ENCODE measurements around the gene HSPA5. TPM values are rescaled to one million over a fixed set of nuclear protein-coding genes. Genes with fewer than 3 reads are reported as not detected.

HSPA5 gene
- total RNA-seq, 1 donor from 2014 or later = 44.2 TPM

DNA sequence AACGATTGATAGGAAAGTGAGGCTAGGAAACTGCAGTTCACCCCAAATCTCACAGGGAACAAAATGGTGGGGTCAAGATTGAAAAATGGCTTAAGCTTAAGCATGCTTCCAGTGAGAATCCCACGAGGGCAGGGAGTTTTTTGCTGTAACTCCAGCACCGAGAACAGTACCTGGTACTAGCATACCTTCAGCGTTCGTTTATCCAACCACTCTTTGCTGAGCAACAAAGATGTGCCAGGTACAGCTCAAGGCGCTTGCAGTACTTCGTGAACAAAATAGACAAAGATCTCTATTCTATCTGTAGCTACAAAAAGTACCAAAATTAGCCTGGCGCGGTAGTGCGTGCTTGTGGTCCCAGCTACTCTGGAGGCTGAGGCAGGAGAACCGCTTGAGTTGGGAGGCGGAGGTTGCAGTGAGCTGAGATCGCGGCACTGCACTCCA, 50.8 kb downstream of the HSPA5 start:
- H3K27ac ChIP-seq = peak overlapping the region; percentile 26
- peaks cover 42% of the 10 kb centered on the region for H3K79me2 ChIP-seq (ENCODE audit: low read depth)
- Mint-ChIP-seq H3K9me3 (no peaks in the 10 kb centered on the region), H3K27ac (peak overlapping the region; percentile 96), H3K4me1 (peaks cover 19% of the 10 kb centered on the region), H3K36me3 (no peaks in the 10 kb centered on the region), H3K4me3 (peak overlapping the region; percentile 96), H3K27me3 (ENCODE audit: insufficient read depth, low read depth) (peaks cover 2% of the 10 kb centered on the region)
- peak overlapping the region; percentile 82 for H3K4me2 ChIP-seq
- no peaks in the 10 kb centered on the region for H3K27me3 ChIP-seq
- peak; percentile 19 for DNase-seq (ENCODE audit: low spot score)
- peak overlapping the region; percentile 84 for H3K4me3 ChIP-seq
- peaks cover 20% of the 10 kb centered on the region for H4K20me1 ChIP-seq (ENCODE audit: low read depth)
- peaks cover 4% of the 10 kb centered on the region for H3K4me1 ChIP-seq
- no peaks in the 10 kb centered on the region for H3K36me3 ChIP-seq
- peak overlapping the region; percentile 58 for H3K9ac ChIP-seq
- H3F3A ChIP-seq (ENCODE audit: low read depth) = no peaks in the 10 kb centered on the region
- no peaks in the 10 kb centered on the region for H3K9me3 ChIP-seq (ENCODE audit: low read depth)
- no peak for TF ChIP-seq EZH2 (IDR thresholded peaks at IDR 0.05)
- TF ChIP-seq, protein P1, sequence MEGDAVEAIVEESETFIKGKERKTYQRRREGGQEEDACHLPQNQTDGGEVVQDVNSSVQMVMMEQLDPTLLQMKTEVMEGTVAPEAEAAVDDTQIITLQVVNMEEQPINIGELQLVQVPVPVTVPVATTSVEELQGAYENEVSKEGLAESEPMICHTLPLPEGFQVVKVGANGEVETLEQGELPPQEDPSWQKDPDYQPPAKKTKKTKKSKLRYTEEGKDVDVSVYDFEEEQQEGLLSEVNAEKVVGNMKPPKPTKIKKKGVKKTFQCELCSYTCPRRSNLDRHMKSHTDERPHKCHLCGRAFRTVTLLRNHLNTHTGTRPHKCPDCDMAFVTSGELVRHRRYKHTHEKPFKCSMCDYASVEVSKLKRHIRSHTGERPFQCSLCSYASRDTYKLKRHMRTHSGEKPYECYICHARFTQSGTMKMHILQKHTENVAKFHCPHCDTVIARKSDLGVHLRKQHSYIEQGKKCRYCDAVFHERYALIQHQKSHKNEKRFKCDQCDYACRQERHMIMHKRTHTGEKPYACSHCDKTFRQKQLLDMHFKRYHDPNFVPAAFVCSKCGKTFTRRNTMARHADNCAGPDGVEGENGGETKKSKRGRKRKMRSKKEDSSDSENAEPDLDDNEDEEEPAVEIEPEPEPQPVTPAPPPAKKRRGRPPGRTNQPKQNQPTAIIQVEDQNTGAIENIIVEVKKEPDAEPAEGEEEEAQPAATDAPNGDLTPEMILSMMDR (IDR thresholded peaks at IDR 0.05) = no peak
- TF ChIP-seq EZH2phosphoT487 (IDR thresholded peaks at IDR 0.05) = no peak
- peak overlapping the region; percentile 55 for H2AFZ ChIP-seq (replicated peaks)

GRCh38 chr9:125189361-125190289, 51.5 kb downstream of the HSPA5 start, which contains the start of gene PPP6C:
TSS of gene PPP6C (minus strand) at chr9:125189803. CDS start at chr9:125189718, 85 bp downstream.
- Mint-ChIP-seq H3K36me3 (no peaks in the 10 kb centered on the region), H3K4me3 (peak within 1 kb of the TSS; percentile 96), H3K4me1 (peaks cover 19% of the 10 kb centered on the region), H3K27ac (peak within 1 kb of the TSS; percentile 96), H3K27me3 (ENCODE audit: insufficient read depth, low read depth) (peaks cover 2% of the 10 kb centered on the region), H3K9me3 (no peaks in the 10 kb centered on the region)
- DNase-seq (ENCODE audit: low spot score) = peak; percentile 99
- Histone ChIP-seq H3K4me1 (peaks cover 4% of the 10 kb centered on the region), H3K4me2 (peak within 1 kb of the TSS; percentile 82), H3K4me3 (peak within 1 kb of the TSS; percentile 84), H3K9ac (peak within 1 kb of the TSS; percentile 93), H3K36me3 (no peaks in the 10 kb centered on the region), H3F3A (ENCODE audit: low read depth) (no peaks in the 10 kb centered on the region), H3K9me3 (ENCODE audit: low read depth) (no peaks in the 10 kb centered on the region), H3K27me3 (no peaks in the 10 kb centered on the region), H2AFZ (replicated peaks) (peak within 1 kb of the TSS; percentile 87), H3K79me2 (ENCODE audit: low read depth) (peaks cover 49% of the 10 kb centered on the region), H4K20me1 (ENCODE audit: low read depth) (peaks cover 23% of the 10 kb centered on the region), H3K27ac (peak within 1 kb of the TSS; percentile 84)
- TF ChIP-seq EZH2phosphoT487 (IDR thresholded peaks at IDR 0.05) = no peak
- TF ChIP-seq, protein P1 (IDR thresholded peaks at IDR 0.05) = peak; percentile 66

- Histone ChIP-seq H4K20me1 (ENCODE audit: low read depth) (peaks cover 30% of the 10 kb centered on the region), H3K9me3 (ENCODE audit: low read depth) (no peaks in the 10 kb centered on the region), H2AFZ (replicated peaks) (peak overlapping the region; percentile 87), H3K4me1 (peaks cover 4% of the 10 kb centered on the region), H3K4me2 (peak overlapping the region; percentile 79), H3K27ac (peak overlapping the region; percentile 84), H3K36me3 (no peaks in the 10 kb centered on the region), H3K27me3 (no peaks in the 10 kb centered on the region), H3K9ac (peak overlapping the region; percentile 93), H3K79me2 (ENCODE audit: low read depth) (peaks cover 56% of the 10 kb centered on the region), H3K4me3 (peak overlapping the region; percentile 84), H3F3A (ENCODE audit: low read depth) (no peaks in the 10 kb centered on the region)
- no peak for TF ChIP-seq EZH2 (IDR thresholded peaks at IDR 0.05)
- no peak for TF ChIP-seq EZH2phosphoT487 (IDR thresholded peaks at IDR 0.05)
- TF ChIP-seq, protein P1 (IDR thresholded peaks at IDR 0.05) = no peak
- H3K36me3 Mint-ChIP-seq = no peaks in the 10 kb centered on the region
- peak; percentile 61 for DNase-seq (ENCODE audit: low spot score)
- peak overlapping the region; percentile 69 for H3K27ac Mint-ChIP-seq
- peak overlapping the region; percentile 96 for H3K4me3 Mint-ChIP-seq
- peaks cover 2% of the 10 kb centered on the region for H3K27me3 Mint-ChIP-seq (ENCODE audit: insufficient read depth, low read depth)
- H3K9me3 Mint-ChIP-seq = no peaks in the 10 kb centered on the region
- H3K4me1 Mint-ChIP-seq = peaks cover 19% of the 10 kb centered on the region
Observed at GRCh38 chr9:125189011-125189360, 52.2 kb downstream of the HSPA5 start.

Small RNAs within 50 kb of the gene (small RNA-seq; reads per million reads assigned to genes)
- not detected for gene AL354710.1

Other genes with a start within 250 kb of the HSPA5 start
- 24.1 and 30.2 TPM in 2 replicates for gene SCAI, start 97.8 kb downstream of the HSPA5 start, total RNA-seq (ENCODE audit: low replicate concordance)
- gene PPP6C, start 51.5 kb downstream of the HSPA5 start, total RNA-seq (ENCODE audit: low replicate concordance) = 41.7 and 61.7 TPM in 2 replicates
- gene RABEPK, start 40.8 kb downstream of the HSPA5 start, total RNA-seq (ENCODE audit: low replicate concordance) = 7.8 and 12.4 TPM in 2 replicates
- 33.1 and 43.5 TPM in 2 replicates for gene GAPVD1, start 20.5 kb upstream of the HSPA5 start, total RNA-seq (ENCODE audit: low replicate concordance)

All from neural progenitor cell (in vitro differentiated cells).